Stimulated activated CD4-positive, alpha-beta T cell treated with anti-CD3 and anti-CD28 coated beads, Interleukin-12 subunit alpha, Interleukin-12 subunit beta, amount 100 ng/mL, for 48 hours (primary cell): ENCODE data around the gene ERG28.
"Not testable (repeated sequence)": the region's sequence is repeated elsewhere in the genome, so short reads cannot be mapped to it uniquely, and the experiment has no call there.

Source experiments
- DNase-seq, 3 donors: peaks; one replicate each; pipeline ENCODE4 v3.0.0-alpha.2; 2020; ENCODE audit warnings: low read depth in 2 of 3, low spot score in 1 of 3

The ERG28 gene, protein sequence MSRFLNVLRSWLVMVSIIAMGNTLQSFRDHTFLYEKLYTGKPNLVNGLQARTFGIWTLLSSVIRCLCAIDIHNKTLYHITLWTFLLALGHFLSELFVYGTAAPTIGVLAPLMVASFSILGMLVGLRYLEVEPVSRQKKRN

DNA sequence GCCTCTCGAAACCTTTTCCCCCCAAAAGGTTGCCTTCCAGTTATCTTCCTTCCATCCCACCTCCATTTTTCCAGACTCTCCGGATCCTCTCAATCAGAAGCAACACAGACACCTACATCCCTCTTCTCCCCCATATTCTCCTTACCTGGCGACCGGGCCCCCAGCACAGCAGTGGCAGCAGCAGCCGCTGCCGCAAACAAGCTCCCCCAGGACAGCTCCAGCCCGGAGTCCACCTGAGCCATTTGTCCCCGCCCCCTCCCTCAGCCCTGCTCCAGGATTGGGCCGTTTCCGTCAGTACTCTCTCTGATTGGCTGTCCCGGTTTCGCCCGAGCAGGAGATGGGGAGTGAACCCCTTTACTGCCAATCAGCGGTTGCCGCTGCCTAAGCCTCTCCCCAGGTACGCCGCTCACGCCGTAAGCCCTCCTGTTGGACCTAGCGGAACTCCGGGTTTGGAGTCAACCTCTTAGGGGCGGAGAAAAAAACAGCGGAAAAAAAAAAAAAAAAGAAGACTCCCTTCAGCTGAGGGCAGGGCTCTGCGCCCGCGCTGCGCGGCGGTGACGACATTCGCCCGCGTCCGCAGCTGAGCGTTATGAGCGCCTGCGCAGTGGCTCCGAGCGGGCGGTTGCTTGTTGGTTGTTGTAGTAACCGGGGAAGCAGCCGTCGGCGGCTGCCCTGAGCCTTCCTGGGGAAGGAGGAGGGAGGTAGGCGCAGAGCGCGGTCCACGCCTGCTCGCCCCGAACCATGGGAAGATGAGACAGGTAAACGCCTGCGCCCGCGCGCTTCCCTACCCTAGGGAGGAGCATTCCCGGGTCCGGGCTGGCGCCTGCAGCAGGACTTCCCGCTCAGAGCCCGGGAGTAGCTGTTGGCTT, at the start of gene ERG28, which contains the start of gene TTLL5:
Gene ERG28 (minus strand): TSS at position 247 of the 869 bp plus-strand sequence. CDS start 3,374 bp downstream, outside the sequence.
Gene TTLL5 (plus strand): TSS at position 617 of the 869 bp plus-strand sequence. CDS start 1,904 bp downstream, outside the sequence.
- DNase-seq = peak; percentile 93 to 95 (median 94)

DNA sequence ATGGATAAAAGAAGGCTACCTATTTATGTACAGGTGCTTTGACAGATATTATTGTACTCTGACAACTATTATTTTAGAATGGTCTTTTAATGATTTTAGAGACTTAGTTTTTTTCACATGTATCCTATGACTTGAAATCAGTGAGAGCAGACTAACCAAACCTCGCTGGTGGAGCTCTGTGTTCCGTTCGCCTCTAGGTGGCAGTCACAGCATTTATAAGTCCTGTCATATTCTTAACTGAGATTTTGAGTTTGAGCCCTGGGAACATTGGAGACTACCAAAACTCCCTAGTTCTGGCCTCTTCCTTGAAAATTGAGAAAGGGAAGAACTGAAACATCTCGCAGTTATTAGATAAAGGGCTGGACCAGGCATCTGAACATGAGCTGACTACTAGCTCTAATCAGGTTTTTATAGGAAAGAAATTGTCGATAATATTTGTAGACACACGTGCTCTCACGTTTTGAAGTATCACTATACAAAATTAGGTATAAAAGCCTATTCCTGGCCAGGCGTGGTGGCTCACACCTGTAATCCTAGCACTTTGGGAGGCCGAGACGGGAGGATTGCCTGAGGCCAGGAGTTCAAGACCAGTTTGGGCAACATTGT, 48.6 kb upstream of the ERG28 start:
- peak; percentile 13 to 55 (median 42) for DNase-seq

DNA sequence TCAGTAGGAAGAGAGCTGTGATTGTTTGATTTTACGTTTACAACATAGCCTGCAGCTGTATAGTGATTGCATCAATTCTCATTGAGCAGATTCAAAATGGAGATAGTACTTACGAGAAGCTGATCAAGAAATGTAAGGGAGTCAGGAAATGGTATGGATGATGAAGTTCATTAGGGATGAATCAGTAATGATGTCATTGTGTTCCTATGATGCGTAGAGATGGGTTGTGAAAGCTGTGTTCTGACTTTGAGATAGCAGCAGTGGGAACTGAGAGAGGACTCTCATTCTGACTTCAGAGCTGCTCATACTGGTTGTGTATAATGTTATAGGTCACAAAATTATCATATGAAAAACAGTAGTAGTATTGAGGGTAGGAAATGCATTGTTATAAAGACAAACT, 44.3 kb upstream of the ERG28 start:
- no peak for DNase-seq

DNA sequence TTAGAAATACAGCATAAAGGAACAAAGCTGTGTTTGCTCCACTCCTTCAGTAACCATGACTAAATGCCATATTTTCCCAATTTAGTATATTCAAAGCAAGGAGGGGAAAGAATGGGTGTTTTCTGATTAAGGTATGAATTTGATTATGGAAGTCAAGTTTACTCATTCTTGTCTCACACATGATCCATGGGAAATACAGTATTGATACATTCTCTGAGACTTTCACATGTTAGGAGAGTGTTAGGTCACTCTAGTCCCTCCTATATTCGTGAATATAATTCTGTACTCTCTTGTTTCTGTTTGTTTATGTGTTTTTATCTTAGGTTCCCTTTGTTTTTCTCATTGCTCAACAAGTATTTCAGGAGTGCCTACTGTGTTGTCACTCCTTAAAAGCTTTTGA, 42.8 kb upstream of the ERG28 start:
- DNase-seq = no peak

DNA sequence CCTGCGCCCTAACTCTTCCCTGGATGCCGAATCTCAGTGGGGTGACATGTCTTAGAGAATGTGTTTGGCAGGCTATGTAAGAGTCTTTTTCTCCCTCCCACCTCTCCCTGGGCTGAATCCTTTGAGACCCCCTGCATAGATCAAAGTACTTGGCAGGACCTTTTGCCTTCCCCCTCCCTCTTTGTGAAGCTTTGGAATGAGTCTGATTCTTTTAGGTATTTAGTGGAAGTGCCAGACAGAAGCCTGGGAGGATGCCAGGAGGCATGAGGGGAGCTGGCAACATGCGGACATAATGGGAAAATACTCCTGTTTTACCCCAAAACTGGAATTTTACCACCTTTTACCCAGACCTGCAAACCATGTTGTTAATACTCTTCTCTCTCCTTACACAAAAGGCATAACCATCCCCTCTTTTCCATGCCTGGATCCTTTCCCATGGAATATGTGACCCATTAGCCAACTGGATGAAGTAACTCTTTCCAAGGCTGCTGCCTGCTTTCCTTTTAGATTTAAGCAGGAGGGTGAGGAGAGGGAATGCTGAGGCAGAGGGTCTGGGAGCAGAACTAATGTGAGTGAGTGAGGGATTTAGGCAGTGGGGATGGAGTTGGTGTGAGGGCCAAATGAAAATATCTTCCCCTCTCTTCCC, 42.1 kb upstream of the ERG28 start:
- no peak for DNase-seq

DNA sequence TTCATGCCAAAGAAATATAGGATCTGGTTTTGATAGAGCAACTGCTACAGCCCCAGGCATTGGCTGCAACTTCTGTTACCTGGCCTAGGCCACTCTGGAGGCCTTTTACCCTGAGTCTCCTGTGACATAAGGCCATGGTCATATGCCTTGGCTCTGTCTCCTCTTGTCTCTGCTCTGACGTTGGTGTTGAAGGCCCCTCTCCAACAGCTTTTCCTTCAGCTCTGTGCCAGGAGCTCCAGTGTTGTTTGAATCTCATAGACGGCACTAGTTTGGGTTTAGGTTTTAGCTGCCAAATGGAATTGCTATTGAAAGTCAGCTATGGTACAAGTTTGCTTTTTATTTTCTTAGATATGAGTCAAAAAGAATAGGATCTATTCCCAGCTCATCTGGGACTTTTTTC, 41.4 kb upstream of the ERG28 start:
- DNase-seq = no peak

DNA sequence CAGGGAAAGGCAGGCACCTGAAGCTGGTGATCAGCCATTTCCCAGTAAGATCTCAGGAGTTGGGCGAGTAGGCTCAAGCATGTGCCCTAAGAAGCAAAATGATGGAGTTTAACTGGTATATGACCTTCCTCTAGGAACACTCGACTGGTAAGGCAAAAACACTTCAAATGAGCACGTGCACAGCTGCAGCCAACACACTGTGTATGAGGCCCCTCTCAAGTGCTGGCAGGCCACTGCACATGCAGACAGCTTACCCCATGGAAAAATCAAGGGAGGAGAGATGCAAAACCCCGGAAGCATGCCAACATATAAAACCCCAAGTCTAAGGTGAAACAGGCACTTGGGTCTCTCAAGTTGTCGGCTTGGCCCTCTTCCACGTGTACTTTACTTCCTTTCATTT, 39.6 kb upstream of the ERG28 start:
- DNase-seq = no peak

DNA sequence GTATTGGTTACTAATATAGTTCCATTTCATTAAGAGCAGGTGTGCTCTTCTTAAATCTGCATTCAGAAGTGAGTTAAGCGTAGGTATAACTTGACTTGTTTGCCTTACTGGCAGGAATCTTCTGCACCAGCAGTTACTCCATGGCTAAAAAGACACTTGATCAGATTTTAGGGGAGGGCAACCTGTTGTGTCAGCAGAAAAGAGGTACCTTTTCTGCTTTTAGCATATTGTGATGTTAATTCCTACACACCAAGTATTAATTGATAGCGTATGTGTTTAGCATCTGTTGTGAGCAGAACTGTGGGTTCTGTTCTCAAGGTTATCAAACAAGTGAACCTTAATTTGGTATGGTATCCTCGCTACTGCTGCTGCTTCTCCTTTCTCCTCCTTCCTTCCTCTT, 38.7 kb upstream of the ERG28 start:
- no peak for DNase-seq

DNA sequence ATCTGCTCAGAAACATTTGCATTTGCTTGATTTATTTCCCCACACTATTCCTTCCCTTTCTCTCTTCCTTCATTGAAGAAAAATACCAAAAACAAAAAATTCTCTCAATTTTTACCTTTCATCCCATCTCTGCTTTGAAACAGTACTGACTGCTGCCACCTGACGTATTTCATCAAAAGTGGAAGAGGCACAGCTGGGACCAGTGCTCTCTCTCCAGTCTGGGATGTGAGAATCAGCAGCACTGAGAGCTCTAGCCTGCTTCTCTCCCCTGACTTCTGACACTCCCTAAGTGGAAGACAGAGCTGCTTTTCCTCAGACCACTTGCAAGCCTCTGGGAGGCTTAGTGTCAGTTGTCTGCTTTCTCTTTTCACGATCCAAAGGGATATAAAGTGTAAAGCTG, 37.2 kb upstream of the ERG28 start:
- no peak for DNase-seq

DNA sequence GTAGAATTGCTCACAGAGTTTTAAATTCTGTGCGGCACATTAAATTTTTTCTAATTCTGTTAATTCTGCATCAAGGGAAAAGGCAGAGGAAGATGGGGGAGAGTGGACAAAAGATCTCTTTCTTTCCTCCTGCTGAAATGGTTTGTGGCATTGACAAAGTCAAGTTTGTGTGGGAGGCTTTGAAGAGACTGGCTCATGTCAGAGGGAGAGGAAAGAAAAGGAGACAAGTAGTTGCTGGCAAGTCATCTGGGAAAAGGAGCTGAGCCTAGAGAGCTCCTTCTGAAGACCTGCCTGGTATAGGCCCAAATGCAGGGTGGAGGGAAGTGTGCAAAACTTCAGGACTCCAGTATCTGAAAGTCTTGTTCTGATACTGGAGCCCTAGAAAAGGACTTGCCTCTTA, 36.7 kb upstream of the ERG28 start:
- DNase-seq = no peak

DNA sequence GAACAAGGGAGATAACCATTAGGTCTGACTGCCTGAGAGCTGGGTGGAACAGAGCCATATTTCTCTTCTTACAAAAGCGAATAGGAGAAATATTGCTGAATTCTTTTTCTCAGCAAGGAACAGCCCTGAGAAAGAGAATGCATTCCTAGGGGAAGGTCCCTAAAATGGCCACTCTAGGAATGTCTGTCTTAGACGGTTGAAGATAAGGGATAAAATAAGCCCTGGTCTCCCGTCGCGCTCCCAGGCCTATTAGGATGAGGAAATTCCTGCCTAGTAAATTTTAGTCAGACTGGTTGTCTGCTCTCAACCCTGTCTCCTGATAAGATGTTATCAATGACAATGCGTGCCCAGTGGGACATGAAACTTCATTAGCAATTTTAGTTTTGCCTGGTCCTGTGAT, 34.3 kb upstream of the ERG28 start:
- not testable (repeated sequence) for DNase-seq

DNA sequence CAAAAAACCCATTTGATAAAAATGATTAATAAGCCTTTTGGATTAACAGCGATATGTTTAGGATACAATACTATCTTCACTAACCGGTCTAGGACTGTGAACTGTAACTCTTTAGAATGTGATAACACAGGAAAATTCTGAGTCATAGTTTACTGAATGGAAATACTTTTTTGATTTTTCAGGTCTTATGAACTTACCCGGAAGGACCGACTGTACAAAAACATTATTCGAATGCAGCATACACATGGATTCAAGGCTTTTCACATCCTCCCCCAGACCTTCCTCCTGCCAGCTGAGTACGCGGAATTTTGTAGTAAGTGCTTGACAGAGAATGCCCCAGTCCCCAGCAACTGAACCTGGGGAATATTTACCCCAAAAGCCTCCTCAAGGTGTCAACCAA, 29.3 kb upstream of the ERG28 start:
- DNase-seq = no peak

DNA sequence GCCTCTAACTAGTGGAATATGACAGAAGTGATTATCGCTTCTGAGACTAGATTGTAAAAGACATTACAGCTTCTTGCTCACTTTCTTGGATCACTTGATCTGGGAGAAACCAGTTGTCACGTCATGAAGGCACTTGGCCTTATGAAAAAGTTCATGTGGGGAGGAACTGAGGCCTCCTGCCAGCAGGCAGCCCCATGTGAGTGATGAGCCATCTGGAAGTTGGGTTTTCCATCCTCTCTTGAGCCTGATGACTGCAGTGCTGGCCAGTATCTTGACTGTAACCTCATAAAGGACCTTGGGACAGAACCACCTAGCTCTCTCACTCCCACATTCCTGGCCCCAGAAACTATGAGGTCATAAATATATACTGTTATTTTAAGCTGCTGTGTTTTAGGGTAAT, 28.3 kb upstream of the ERG28 start:
- DNase-seq = no peak

DNA sequence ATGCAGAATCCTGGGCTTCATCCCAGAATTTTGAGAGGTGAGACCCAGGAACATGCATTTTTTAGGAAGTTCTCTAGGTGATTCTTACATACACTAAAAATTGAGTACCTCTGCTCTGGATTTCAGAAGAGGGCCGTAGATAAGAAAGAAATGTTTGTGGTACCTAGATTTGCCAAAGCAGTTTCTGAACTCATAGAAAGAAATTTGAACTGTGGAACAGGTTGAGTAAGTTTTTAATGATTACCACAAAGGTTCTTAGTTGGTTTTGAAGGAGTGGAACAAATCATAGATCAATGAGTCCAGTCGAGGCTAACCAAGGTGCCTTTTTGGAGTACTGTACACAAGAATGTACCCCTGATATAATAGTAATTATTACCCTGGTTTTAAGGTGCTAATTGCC, 25.2 kb upstream of the ERG28 start:
- no peak for DNase-seq

DNA sequence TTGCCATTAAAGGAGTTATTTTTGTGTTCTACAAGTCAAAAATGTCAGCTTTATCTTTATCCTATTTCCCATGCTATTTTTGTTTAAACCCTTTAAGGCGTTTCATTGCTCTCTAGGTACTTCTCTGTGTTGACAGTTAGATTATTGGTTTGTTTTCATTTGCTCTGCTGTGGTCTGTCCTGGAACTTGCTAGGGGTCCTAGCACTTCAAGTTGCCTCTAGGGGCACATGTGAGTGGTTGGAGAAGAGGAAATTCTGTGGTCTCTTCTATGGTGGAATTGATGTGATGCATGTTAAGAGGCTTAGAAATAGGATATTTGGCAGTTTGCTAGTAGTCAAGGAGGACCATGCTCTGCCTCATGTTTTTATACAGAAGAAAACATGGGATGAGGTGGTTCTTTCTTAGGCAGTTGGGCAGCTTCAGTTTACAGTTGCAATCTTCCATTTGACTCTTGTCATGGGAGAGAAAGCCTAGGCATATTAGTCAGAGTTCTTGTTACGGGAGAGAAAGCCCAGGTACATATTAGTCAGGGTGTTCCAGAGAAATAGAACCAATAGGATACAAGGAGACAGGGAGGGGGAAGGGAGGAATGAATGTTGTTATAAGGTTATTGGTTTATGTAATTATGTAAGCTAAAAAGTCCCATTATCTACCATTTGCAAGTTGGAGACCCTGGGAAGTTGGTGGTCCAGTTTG, 14.7 kb upstream of the ERG28 start:
- no peak for DNase-seq

DNA sequence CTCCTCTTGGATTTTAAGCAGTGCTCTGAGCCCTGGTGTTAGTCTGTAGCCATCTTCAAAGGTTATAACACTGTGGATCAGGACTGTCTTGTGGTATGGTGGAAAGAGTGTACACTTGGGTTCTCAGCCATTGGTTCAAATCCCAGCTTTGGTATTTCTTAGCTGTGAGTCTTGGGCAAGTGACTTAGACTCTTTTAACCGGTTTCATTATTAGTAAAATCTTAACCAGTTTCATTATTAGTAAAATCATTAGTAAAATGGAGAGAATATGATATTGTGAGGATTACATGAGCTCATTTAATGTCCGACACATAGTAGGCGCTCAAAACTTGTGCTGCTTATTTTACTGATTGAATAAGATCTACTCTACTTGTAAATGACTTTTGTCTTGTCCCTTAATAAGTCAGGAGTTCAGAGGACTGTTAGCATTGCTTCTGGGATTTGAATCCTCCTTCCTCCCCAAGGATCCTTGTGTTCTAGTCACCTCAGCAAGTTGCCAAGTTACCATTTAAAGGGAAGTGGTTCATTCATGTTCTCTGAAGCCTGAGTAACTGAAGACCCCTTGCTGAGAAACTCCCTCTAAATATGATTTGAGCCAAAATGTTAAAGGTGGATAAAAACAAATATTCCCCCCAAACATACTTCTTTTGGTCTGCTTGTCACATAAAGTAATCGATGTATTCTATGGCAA, 12.8 kb upstream of the ERG28 start:
- no peak for DNase-seq

DNA sequence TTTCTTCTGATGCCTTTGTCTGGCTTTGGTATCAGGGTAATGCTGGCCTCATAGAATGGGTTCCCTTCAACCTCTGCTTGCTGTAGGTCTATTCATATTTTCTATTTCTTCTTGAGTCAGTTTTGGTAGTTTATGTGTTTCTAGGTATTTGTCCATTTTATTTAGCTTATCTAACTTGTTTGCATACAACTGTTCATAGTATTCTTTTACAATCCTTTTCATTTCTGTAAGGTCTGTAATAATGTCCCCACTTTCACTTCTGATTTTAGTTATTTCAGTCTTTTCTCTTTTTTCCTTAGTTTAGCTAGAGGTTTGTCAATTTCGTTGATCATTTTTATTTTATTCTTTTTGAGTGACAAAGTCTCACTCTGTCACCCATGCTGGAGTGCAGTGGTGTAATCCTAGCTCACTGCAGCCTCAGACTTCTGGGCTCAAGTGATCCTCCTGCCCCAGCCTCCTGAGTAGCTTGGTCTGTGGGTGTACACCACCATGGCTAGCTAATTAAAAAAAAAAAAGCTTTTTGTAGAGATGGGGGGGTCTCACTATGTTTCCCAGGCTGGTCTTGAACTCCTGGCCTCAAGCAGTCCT, 12.0 kb upstream of the ERG28 start:
- DNase-seq = no peak

DNA sequence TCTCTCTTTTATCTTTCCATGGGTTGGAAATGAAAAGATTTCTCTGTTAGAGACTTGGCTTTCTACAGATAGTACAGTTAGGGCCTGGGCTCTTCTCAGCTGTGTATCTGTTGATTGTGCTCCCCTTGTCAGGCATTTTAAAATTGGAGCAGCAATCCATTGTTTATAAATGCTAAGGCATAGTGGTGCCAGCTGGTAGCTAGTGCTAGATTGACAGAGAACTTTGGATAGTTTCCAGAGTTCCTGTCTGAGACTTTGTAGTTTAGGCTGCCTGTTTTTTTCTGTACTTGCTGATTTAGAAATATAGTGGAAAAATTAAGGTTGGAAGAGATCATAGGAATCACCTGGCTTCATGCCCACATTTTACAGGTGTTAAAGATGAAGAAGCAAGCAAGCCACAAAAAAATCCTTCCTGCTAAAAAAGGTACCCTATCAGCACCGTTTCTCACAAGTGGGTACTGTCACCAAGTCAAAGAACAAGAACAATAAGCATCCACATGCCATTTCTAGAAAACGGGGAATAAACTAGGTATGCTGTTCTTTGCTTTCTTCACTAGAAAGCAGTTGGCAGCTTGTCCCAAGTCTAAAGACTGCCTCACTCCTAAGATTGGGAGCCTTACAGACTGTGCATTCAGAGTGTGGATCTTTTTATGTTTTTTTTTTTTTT, 6.6 kb upstream of the ERG28 start:
- DNase-seq = no peak

DNA sequence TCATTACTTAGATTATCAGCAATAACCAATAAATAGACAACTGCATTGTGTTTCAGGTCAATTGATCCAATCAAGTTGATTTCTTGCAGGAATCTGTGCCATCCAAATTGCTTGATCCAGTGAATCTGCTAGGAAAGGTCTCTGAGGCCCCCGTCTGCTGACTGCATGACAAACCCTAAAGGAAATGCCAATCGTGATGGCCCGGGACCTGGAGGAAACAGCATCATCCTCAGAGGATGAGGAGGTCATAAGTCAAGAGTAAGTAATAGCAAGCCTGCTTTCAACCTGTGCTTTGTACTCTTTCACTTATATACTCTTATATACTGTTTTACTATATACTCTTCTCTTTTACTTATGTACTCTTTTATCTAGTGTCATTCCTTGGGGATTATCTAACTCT, 2.3 kb upstream of the ERG28 start:
- no peak for DNase-seq

DNA sequence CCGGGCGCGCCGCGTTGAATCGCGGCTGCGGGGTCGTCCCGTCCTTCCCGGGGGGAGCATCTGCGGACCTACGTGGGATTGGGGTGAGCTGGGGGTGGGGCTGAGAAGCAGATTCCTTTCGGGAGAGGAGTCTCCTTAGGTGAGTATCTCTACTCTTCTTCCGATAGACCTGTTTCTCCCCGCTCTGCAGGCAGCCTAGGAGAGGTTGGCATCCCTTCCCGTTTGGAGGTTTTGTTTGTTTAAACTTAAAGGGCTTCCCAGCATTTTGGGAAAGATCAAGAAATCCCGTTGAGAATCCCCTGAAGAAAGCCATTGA, 781 bp upstream of the ERG28 start:
- DNase-seq = no peak
